GM06990 (cell line): ENCODE results near the gene C3orf80.
A peak's percentile ranks its signal among the peaks of the same experiment; 100 is the strongest.

ENCODE experiments used
- DNase-seq: peaks from one replicate; pipeline ENCODE4 v3.0.0-alpha.2; 2011; ENCODE audit not compliant: insufficient read length; ENCODE audit errors: extremely low read depth
- H3K27me3 ChIP-seq: replicated peaks from 2 replicates; pipeline ENCODE4 v1.6.0; 2011; ENCODE audit warnings: low read length; ENCODE audit not compliant: control insufficient read depth, insufficient read depth
- H3K36me3 ChIP-seq: 2 replicates; pipeline ENCODE4 v1.5.1; 2011; ENCODE audit warnings: low read length; ENCODE audit not compliant: control insufficient read depth, insufficient read depth
- H3K4me3 ChIP-seq: replicated peaks from 2 replicates; pipeline ENCODE4 v1.5.1; 2011; ENCODE audit warnings: low read depth, mild to moderate bottlenecking, control low read depth, low read length
- TF ChIP-seq, protein P1 (sequence below): IDR thresholded peaks from 2 replicates; pipeline ENCODE4 v1.5.1; 2011; ENCODE audit warnings: low read length, control low read depth, mild to moderate bottlenecking, inconsistent platforms; ENCODE audit not compliant: insufficient read depth, poor library complexity, severe bottlenecking

Gene C3orf80

DNA sequence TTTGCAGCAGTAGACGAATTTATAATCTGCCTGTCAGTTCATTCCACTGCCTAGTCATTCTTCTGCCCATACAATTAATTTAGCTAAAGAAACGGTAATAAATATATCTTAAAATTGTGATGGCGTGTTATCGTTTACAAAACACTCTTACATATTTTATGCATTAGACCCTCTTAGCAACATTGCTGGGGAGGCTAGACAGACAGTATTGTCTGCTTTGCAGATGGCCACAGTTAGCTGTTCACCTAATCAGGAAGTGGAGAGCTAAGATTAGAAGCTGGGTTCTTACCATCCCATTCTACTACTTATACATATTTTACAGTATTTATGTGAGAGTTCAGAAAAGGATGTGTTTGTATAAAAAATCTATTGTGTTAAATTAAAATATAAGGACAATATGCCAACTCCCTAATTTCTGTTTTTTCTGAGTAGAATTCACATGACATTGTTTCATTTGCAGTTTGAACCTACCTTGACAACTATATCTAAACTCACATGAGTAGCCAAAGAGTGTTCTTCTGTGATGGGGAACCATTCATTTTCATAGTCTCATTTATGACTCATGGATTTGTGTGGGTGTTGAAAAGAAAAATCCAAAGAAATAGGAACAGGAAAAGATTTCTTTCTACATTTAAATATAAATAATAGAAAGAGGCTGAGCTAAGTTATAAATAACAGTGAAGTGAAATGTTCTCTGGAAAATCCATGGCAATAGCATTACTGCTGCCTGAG lies 41.7 kb upstream of the C3orf80 start:
- Histone ChIP-seq H3K4me3 (no peak overlapping the region), H3K27me3 (no peaks in the 10 kb centered on the region), H3K36me3 (no peaks in the 10 kb centered on the region)
- TF ChIP-seq, protein P1, sequence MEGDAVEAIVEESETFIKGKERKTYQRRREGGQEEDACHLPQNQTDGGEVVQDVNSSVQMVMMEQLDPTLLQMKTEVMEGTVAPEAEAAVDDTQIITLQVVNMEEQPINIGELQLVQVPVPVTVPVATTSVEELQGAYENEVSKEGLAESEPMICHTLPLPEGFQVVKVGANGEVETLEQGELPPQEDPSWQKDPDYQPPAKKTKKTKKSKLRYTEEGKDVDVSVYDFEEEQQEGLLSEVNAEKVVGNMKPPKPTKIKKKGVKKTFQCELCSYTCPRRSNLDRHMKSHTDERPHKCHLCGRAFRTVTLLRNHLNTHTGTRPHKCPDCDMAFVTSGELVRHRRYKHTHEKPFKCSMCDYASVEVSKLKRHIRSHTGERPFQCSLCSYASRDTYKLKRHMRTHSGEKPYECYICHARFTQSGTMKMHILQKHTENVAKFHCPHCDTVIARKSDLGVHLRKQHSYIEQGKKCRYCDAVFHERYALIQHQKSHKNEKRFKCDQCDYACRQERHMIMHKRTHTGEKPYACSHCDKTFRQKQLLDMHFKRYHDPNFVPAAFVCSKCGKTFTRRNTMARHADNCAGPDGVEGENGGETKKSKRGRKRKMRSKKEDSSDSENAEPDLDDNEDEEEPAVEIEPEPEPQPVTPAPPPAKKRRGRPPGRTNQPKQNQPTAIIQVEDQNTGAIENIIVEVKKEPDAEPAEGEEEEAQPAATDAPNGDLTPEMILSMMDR = no peak
- DNase-seq = no peak

DNA sequence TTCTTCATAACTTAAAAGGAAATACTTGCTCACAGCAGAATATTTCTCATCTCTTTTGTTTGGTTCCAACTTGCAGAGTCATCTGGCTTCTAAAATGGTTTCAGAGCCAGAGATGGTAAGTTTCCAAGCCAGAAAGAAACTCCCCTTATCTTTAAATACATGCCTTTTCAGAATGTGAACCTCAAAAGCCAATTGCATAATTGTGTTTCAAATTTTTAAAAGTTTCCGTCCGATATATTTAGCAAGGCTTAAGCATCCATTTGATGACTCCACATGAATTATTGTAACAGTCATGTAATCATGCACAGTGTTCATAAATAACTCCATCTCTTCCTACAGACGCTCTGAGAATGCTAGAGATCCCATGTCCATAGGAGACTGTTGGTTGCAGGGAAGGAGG lies 40.6 kb upstream of the C3orf80 start:
- TF ChIP-seq, protein P1 = no peak

DNA sequence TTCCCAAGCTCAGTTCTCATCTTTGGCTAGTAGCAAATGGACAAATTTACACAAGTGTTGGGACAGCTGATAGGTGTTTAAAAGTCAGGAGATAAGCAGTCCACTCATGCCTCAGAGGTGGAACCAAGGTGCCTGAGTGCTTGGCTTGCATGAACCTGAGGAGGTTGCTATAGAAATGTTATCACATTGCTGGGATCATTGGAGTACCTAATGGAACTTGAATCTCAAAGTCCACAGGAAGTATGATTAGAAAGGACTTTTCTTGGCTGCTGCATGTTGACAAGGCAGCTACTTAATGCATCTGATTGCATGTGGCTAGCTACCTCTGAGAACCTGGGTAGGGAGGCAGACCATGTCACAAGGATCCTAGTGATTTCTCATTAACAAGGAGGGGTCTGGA lies 39.5 kb upstream of the C3orf80 start:
- Histone ChIP-seq H3K36me3 (no peaks in the 10 kb centered on the region), H3K27me3 (no peaks in the 10 kb centered on the region), H3K4me3 (no peak overlapping the region)
- DNase-seq = no peak
- TF ChIP-seq, protein P1 = no peak

More for the DNA sequence above, 40.6 kb upstream of the C3orf80 start:
- no peak overlapping the region for H3K4me3 ChIP-seq
- peak; percentile 6 for DNase-seq
- H3K27me3 ChIP-seq = no peaks in the 10 kb centered on the region
- H3K36me3 ChIP-seq = no peaks in the 10 kb centered on the region

DNA sequence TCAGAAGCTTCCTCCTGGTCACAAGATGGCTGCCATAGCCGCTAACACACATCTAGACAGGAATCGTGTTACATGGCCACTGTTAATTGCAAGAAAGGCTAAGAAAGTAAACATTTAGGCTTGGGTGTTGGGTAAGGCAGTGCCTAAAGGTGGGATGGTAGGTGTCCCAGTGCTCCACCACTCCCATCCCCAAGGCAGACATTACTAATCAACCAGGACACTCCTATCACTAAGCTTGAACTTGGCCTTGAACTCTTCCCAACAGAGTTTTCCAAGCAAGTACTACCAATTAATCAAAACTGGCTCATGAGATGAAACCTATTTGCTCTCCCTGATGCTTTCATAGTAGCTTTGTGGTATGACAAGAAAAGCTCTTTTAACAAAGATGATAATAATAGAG lies 37.9 kb upstream of the C3orf80 start:
- TF ChIP-seq, protein P1 = no peak
- no peak for DNase-seq
- H3K27me3 ChIP-seq = no peaks in the 10 kb centered on the region

DNA sequence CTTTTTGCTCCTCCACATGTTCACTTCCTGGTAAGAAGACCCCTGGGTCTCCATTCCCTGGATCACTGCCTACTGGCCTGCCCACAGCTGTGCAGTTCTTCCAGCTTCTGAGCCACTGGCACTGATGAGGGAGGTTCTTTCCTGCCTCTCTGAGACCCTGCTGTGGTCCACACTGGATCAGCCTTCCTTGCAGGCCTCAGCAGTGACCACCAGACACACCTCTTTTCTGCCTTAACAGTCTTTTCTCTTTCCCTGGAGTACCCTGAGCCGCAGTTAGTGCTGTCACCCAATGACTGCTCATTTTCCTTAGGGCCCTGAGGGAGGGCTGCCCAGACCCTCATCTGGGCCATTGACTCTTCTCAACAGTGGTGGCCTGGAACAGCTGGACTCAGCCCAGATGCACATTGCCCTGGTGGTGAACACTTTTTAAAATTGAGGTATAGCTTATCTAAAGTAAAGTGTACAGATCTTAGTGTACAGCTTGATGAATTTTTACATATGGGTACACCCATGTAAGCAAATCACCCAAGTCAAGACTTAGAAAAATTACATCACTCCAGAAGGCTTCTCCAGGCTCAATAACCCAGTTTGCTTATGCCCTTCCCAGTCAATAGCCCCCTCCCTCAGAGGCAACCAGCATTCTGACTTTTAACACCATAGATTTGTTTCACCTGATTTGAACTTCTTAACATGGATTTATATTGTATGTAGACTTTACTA lies 32.8 kb upstream of the C3orf80 start:
- TF ChIP-seq, protein P1 = no peak
- no peaks in the 10 kb centered on the region for H3K36me3 ChIP-seq
- no peak for DNase-seq

More for the DNA sequence above, 37.9 kb upstream of the C3orf80 start:
- no peaks in the 10 kb centered on the region for H3K36me3 ChIP-seq
- H3K4me3 ChIP-seq = no peak overlapping the region

More for the DNA sequence above, 32.8 kb upstream of the C3orf80 start:
- H3K4me3 ChIP-seq = no peak overlapping the region
- no peaks in the 10 kb centered on the region for H3K27me3 ChIP-seq
